Liver (tissue), 9 donors: Measurements from ENCODE around the gene MEF2A. TPM values are rescaled to one million over a fixed set of nuclear protein-coding genes. Genes with fewer than 3 reads are reported as not detected.

Source experiments
- DNase-seq: peaks from one replicate; pipeline ENCODE4 v3.0.0-alpha.2; 2017; ENCODE audit warnings: low spot score
- H3K27ac ChIP-seq, 2 donors: one replicate each; pipeline ENCODE4 v1.7.0; 2013; ENCODE audit warnings: inconsistent platforms in 2 of 2, low read length in 2 of 2, control low read depth in 1 of 2, low read depth in 1 of 2, mild to moderate bottlenecking in 1 of 2
- H3K27me3 ChIP-seq, 4 donors: one replicate each; pipeline versions ENCODE4 v1.6.1 to v1.7.0; 2013; ENCODE audit warnings: low read length in 3 of 4, inconsistent platforms in 1 of 4, mild to moderate bottlenecking in 1 of 4, moderate library complexity in 1 of 4; ENCODE audit not compliant: control insufficient read depth in 4 of 4, insufficient read depth in 4 of 4
- H3K36me3 ChIP-seq, 4 donors: one replicate each; pipeline versions ENCODE4 v1.6.1 to v1.7.0; 2013; ENCODE audit warnings: low read length in 3 of 4, mild to moderate bottlenecking in 3 of 4, low read depth in 1 of 4, moderate library complexity in 1 of 4; ENCODE audit not compliant: control insufficient read depth in 4 of 4, insufficient read depth in 3 of 4
- H3K4me1 ChIP-seq, 4 donors: one replicate each; pipeline versions ENCODE4 v1.6.1 to v1.7.0; 2013; ENCODE audit warnings: low read length in 3 of 4, mild to moderate bottlenecking in 3 of 4, moderate library complexity in 1 of 4; ENCODE audit not compliant: control insufficient read depth in 4 of 4, insufficient read depth in 4 of 4
- H3K4me3 ChIP-seq, 3 donors: one replicate each; pipeline versions ENCODE4 v1.6.1 to v1.7.0; 2013; ENCODE audit warnings: low read length in 3 of 3, control low read depth in 1 of 3, low read depth in 1 of 3, mild to moderate bottlenecking in 1 of 3
- H3K9ac ChIP-seq, 2 donors: one replicate each; pipeline ENCODE4 v1.7.0; 2013; ENCODE audit warnings: low read length in 2 of 2, mild to moderate bottlenecking in 2 of 2, moderate library complexity in 2 of 2, control low read depth in 1 of 2, low read depth in 1 of 2
- H3K9me3 ChIP-seq, 4 donors: one replicate each; pipeline versions ENCODE4 v1.6.1 to v1.7.0; 2013; ENCODE audit warnings: low read length in 3 of 4; ENCODE audit not compliant: control insufficient read depth in 4 of 4
- FOXA2 ChIP-seq: IDR thresholded peaks from 2 replicates; pipeline ENCODE4 v1.6.1; 2016; ENCODE audit warnings: antibody characterized with exemption
- GABPA ChIP-seq, 2 donors: IDR thresholded peaks in 1 of 2; conservative IDR thresholded peaks in 1 of 2; 2 replicates each; pipeline ENCODE4 v1.6.1; 2016; ENCODE audit warnings: antibody characterized with exemption in 2 of 2, mild to moderate bottlenecking in 1 of 2, moderate library complexity in 1 of 2
- JUND ChIP-seq, 2 donors: IDR thresholded peaks; 2 replicates each; pipeline ENCODE4 v1.6.1; 2016; ENCODE audit warnings: antibody characterized with exemption in 2 of 2
- MAX ChIP-seq: IDR thresholded peaks from 2 replicates; pipeline ENCODE4 v1.6.1; 2016; ENCODE audit warnings: antibody characterized with exemption
- NR2F2 ChIP-seq: IDR thresholded peaks from 2 replicates; pipeline ENCODE4 v1.6.1; 2016; ENCODE audit warnings: antibody characterized with exemption
- RAD21 ChIP-seq, 2 donors: IDR thresholded peaks; 2 replicates each; pipeline ENCODE4 v1.6.1; 2016; ENCODE audit warnings: antibody characterized with exemption in 2 of 2, mild to moderate bottlenecking in 2 of 2
- REST ChIP-seq: IDR thresholded peaks from 2 replicates; pipeline ENCODE4 v1.6.1; 2016; ENCODE audit warnings: antibody characterized with exemption, mild to moderate bottlenecking
- RXRA ChIP-seq, 2 donors: IDR thresholded peaks; 2 replicates each; pipeline ENCODE4 v1.6.1; 2017 to 2018; ENCODE audit warnings: antibody characterized with exemption in 2 of 2, mild to moderate bottlenecking in 1 of 2
- YY1 ChIP-seq: IDR thresholded peaks from 2 replicates; pipeline ENCODE4 v1.6.1; 2016; ENCODE audit warnings: antibody characterized with exemption, mild to moderate bottlenecking
- WGBS: extraction: QIAGEN DNeasy Blood & Tissue Kit; methylation state at CpG from one replicate; pipeline ENCODE4 v1.1.7; 2013; 5-methylcytosine and 5-hydroxymethylcytosine counted together
- polyA plus RNA-seq, 2 donors: library from polyadenylated mRNA; stranded (reverse) in 1 of 2; unstranded in 1 of 2; fragments of 200-250 nt in 1 of 2; fragments of >200 nt in 1 of 2; fragmentation: Nextera tagmentation in 1 of 2; extraction: Ambion mirVana in 1 of 2; gene quantifications; one replicate each; pipeline versions ENCODE4 v1.2.1 to v1.2.3, GENCODE V29; 2013 to 2015
- total RNA-seq, 2 donors: library from RNA; depleted of rRNA; stranded (reverse); fragments of >200 nt; gene quantifications; one replicate each; pipeline ENCODE4 v1.2.3, GENCODE V29; 2014
- TF ChIP-seq, protein P1 (sequence below): IDR thresholded peaks from 2 replicates; pipeline ENCODE4 v1.6.1; 2016; ENCODE audit warnings: antibody characterized with exemption
- TF ChIP-seq, protein P2 (sequence below): fragments of 150-350 bp; IDR thresholded peaks from 2 replicates; pipeline ENCODE4 v1.5.1; 2017; ENCODE audit warnings: improper control_type of control experiment, low read depth, low read length; ENCODE audit not compliant: missing input control
- TF ChIP-seq, protein P3 (sequence below): IDR thresholded peaks from 2 replicates; pipeline ENCODE4 v1.6.1; 2016; ENCODE audit warnings: antibody characterized with exemption
- donor health status: healthy.
- donor health status: healthy.
- donor health status: healthy.
- donor health status: healthy.
- donor health status: healthy.

The MEF2A gene
- total and polyA plus RNA-seq, 4 donors = 8.5 to 45.9 (median 18.2) TPM

GRCh38 chr15:99702895-99703602 lies 137.3 kb downstream of the MEF2A start:
- 51% methylated on average over 4 of the region's 4 CpGs for WGBS
- Histone ChIP-seq H3K9me3 (no peaks in the 10 kb centered on the region), H3K27ac (peak overlapping the region; percentile 83 to 97), H3K4me1 (peaks cover 4 to 12% (median 8%) of the 10 kb centered on the region in 4 donors), H3K9ac (peak overlapping the region; percentile 58 to 95), H3K36me3 (no peaks in the 10 kb centered on the region), H3K27me3 (no peaks in the 10 kb centered on the region), H3K4me3 (no peak overlapping the region)
- TF ChIP-seq MAX = no peak
- no peak for TF ChIP-seq GABPA (IDR thresholded peaks at IDR 0.05 in 1 of 2, conservative IDR thresholded peaks at IDR 0.05 in 1 of 2)
- peak; percentile 6 for TF ChIP-seq YY1
- TF ChIP-seq NR2F2 = no peak
- no peak for DNase-seq

DNA sequence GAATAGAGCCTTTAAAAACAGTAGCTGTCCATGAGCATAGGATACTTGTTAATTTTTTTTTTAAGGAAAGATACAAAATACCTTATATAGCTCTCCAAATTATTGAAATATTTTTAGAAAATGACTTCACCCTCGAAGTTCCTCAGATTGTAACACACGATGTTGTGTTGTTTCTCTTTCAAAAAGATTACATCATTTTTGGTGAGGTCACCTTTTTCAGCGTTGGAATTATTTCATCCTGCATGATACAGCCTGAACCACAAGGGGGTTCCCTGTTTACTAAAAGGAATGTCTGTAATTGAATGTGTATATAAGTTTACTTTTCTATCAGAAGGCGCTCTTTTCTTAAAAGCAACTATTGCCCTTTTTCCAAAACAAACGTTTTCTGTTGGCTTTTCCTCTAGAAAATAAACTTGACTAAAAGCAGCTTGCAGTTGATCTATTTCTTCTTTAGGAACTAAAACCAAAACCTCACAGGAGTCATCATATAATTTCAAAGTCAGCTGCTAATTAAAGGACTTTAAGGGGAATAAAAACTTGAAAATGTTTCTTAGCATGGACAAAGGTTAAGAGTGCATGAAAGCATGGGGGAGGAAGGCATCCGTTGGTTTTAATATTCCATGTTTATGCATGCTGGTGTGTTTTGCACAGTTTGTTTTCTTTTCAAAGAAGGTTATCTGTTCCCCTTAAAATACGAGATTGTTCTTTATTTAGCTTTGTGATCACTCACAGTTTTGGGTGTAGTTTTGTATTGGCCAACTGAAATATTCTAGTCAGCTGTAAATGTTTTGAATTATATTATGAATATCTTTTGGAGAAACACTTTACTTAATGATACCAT lies 138.0 kb downstream of the MEF2A start:
- Histone ChIP-seq H3K9ac (peak overlapping the region; percentile 58 to 95), H3K36me3 (no peaks in the 10 kb centered on the region), H3K9me3 (no peaks in the 10 kb centered on the region), H3K27ac (peak overlapping the region; percentile 83 to 97), H3K27me3 (no peaks in the 10 kb centered on the region), H3K4me1 (peaks cover 4 to 15% (median 11%) of the 10 kb centered on the region in 4 donors), H3K4me3 (no peak overlapping the region)
- TF ChIP-seq RAD21 (IDR thresholded peaks at IDR 0.05) (peak; percentile 47 to 70), YY1 (peak; percentile 10), REST (peak; percentile 11), RXRA (IDR thresholded peaks at IDR 0.05) (no peak), FOXA2 (peak; percentile 58), JUND (IDR thresholded peaks at IDR 0.05) (peak; percentile 97)
- TF ChIP-seq, protein P1, sequence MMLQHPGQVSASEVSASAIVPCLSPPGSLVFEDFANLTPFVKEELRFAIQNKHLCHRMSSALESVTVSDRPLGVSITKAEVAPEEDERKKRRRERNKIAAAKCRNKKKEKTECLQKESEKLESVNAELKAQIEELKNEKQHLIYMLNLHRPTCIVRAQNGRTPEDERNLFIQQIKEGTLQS = peak; percentile 90
- TF ChIP-seq, protein P2, sequence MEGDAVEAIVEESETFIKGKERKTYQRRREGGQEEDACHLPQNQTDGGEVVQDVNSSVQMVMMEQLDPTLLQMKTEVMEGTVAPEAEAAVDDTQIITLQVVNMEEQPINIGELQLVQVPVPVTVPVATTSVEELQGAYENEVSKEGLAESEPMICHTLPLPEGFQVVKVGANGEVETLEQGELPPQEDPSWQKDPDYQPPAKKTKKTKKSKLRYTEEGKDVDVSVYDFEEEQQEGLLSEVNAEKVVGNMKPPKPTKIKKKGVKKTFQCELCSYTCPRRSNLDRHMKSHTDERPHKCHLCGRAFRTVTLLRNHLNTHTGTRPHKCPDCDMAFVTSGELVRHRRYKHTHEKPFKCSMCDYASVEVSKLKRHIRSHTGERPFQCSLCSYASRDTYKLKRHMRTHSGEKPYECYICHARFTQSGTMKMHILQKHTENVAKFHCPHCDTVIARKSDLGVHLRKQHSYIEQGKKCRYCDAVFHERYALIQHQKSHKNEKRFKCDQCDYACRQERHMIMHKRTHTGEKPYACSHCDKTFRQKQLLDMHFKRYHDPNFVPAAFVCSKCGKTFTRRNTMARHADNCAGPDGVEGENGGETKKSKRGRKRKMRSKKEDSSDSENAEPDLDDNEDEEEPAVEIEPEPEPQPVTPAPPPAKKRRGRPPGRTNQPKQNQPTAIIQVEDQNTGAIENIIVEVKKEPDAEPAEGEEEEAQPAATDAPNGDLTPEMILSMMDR = peak; percentile 79
- TF ChIP-seq, protein P3, sequence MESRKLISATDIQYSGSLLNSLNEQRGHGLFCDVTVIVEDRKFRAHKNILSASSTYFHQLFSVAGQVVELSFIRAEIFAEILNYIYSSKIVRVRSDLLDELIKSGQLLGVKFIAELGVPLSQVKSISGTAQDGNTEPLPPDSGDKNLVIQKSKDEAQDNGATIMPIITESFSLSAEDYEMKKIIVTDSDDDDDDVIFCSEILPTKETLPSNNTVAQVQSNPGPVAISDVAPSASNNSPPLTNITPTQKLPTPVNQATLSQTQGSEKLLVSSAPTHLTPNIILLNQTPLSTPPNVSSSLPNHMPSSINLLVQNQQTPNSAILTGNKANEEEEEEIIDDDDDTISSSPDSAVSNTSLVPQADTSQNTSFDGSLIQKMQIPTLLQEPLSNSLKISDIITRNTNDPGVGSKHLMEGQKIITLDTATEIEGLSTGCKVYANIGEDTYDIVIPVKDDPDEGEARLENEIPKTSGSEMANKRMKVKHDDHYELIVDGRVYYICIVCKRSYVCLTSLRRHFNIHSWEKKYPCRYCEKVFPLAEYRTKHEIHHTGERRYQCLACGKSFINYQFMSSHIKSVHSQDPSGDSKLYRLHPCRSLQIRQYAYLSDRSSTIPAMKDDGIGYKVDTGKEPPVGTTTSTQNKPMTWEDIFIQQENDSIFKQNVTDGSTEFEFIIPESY = no peak
- 6% methylated on average over 7 of the region's 7 CpGs for WGBS
- no peak for DNase-seq
